NCI-H510A treated with DMSO at 0.1 percent for 48 hours (cell line): Measurements from ENCODE around the gene ARHGEF9.

ENCODE experiments used
- DNase-seq: peaks from one replicate; lab custom pipeline; 2025; lab: John Stamatoyannopoulos, UW

The ARHGEF9 gene

GRCh38 chrX:63746278-63746677, 38.7 kb downstream of the ARHGEF9 start:
- DNase-seq: no peak

GRCh38 chrX:63744850-63745394, 40.1 kb downstream of the ARHGEF9 start:
- DNase-seq: no peak

GRCh38 chrX:63743596-63743995, 41.4 kb downstream of the ARHGEF9 start:
- no peak for DNase-seq

GRCh38 chrX:63740382-63740781, 44.6 kb downstream of the ARHGEF9 start:
- no peak for DNase-seq

- no peak for DNase-seq
Observed at GRCh38 chrX:63739885-63740284, 45.1 kb downstream of the ARHGEF9 start.

- no peak for DNase-seq
Observed at GRCh38 chrX:63738696-63739095, 46.3 kb downstream of the ARHGEF9 start.

GRCh38 chrX:63737131-63737921, 47.7 kb downstream of the ARHGEF9 start:
- DNase-seq: no peak

- DNase-seq: no peak
Observed at GRCh38 chrX:63735882-63736281, 49.1 kb downstream of the ARHGEF9 start.

- DNase-seq: no peak
Observed at GRCh38 chrX:63720293-63720692, 64.7 kb downstream of the ARHGEF9 start.

- no peak for DNase-seq
Observed at GRCh38 chrX:63719633-63720032, 65.4 kb downstream of the ARHGEF9 start.

GRCh38 chrX:63718010-63718694, 66.9 kb downstream of the ARHGEF9 start:
- DNase-seq: no peak

GRCh38 chrX:63713526-63713925, 71.5 kb downstream of the ARHGEF9 start:
- DNase-seq: no peak

GRCh38 chrX:63708801-63709200, 76.2 kb downstream of the ARHGEF9 start:
- DNase-seq: no peak

- no peak for DNase-seq
Observed at GRCh38 chrX:63702556-63702955, 82.5 kb downstream of the ARHGEF9 start.

GRCh38 chrX:63686878-63687714, 97.9 kb downstream of the ARHGEF9 start:
- no peak for DNase-seq

GRCh38 chrX:63680423-63680822, 104.6 kb downstream of the ARHGEF9 start:
- DNase-seq: no peak

GRCh38 chrX:63679432-63679831, 105.6 kb downstream of the ARHGEF9 start:
- DNase-seq: no peak

GRCh38 chrX:63675716-63676115, 109.3 kb downstream of the ARHGEF9 start:
- no peak for DNase-seq

- DNase-seq: no peak
Observed at GRCh38 chrX:63673896-63674295, 111.1 kb downstream of the ARHGEF9 start.

GRCh38 chrX:63664741-63665140, 120.3 kb downstream of the ARHGEF9 start:
- DNase-seq: no peak

GRCh38 chrX:63664083-63664482, 120.9 kb downstream of the ARHGEF9 start:
- no peak for DNase-seq

- DNase-seq: no peak
Observed at GRCh38 chrX:63661676-63662075, 123.3 kb downstream of the ARHGEF9 start.
